GM21360 (cell line): ENCODE data around the gene ZNF839.

Experiments used
- ATAC-seq: cut with Tn5 transposase; IDR thresholded peaks from one replicate; pipeline ENCODE4 v1.9.1; 2021; ENCODE audit warnings: mild to moderate bottlenecking, moderate library complexity; ENCODE audit not compliant: unreplicated experiment

The ZNF839 gene

GRCh38 chr14:102377696-102378095, 58.1 kb downstream of the ZNF839 start:
- ATAC-seq = no peak

GRCh38 chr14:102378830-102379229, 59.3 kb downstream of the ZNF839 start:
- ATAC-seq = no peak

GRCh38 chr14:102387086-102387485, 67.5 kb downstream of the ZNF839 start:
- no peak for ATAC-seq

- no peak for ATAC-seq
Observed at GRCh38 chr14:102389246-102389645, 69.7 kb downstream of the ZNF839 start.

GRCh38 chr14:102390064-102390855, 70.7 kb downstream of the ZNF839 start:
- ATAC-seq = no peak
